RWPE2 (cell line): Measurements from ENCODE around the gene RNF11.

Experiments used
- ATAC-seq: fragments of 200-7000 bp; cut with Tn5 transposase; 3 replicates; pipeline ENCODE4 v1.9.1; 2021; ENCODE audit warnings: low read depth
- DNase-seq: peaks from one replicate; pipeline ENCODE4 v3.0.0-alpha.2; 2020; ENCODE audit warnings: low spot score
- H3K27ac ChIP-seq: fragments of 450-650 bp; 2 replicates; pipeline ENCODE4 v1.5.1; 2017; ENCODE audit warnings: mild to moderate bottlenecking; ENCODE audit not compliant: poor library complexity, severe bottlenecking
- H3K27me3 ChIP-seq: fragments of 250-450 bp; sonication (Bioruptor Pico); 2 replicates; pipeline ENCODE4 v1.5.1; 2021; ENCODE audit warnings: mild to moderate bottlenecking, moderate library complexity; ENCODE audit not compliant: insufficient read depth, poor library complexity, severe bottlenecking
- H3K36me3 ChIP-seq: fragments of 250-450 bp; sonication (Bioruptor Pico); 2 replicates; pipeline ENCODE4 v1.5.1; 2020; ENCODE audit warnings: low read depth, mild to moderate bottlenecking, moderate library complexity
- H3K4me1 ChIP-seq: fragments of 250-450 bp; sonication (Bioruptor Pico); 2 replicates; pipeline ENCODE4 v1.5.1; 2021; ENCODE audit warnings: mild to moderate bottlenecking, moderate library complexity; ENCODE audit not compliant: insufficient read depth, poor library complexity, severe bottlenecking
- H3K4me3 ChIP-seq: fragments of 250-450 bp; sonication (Bioruptor Pico); 2 replicates; pipeline ENCODE4 v1.5.1; 2021; ENCODE audit warnings: mild to moderate bottlenecking, moderate library complexity; ENCODE audit not compliant: severe bottlenecking
- H3K9me3 ChIP-seq: fragments of 250-450 bp; sonication (Bioruptor Pico); 2 replicates; pipeline ENCODE4 v1.5.1; 2021; ENCODE audit warnings: mild to moderate bottlenecking, moderate library complexity; ENCODE audit not compliant: severe bottlenecking
- TF ChIP-seq, protein P1 (sequence below): fragments of 450-650 bp; IDR thresholded peaks from one replicate; pipeline ENCODE4 v1.5.1; 2017; ENCODE audit warnings: mild to moderate bottlenecking, moderate library complexity; ENCODE audit not compliant: poor library complexity, severe bottlenecking

Gene RNF11

DNA sequence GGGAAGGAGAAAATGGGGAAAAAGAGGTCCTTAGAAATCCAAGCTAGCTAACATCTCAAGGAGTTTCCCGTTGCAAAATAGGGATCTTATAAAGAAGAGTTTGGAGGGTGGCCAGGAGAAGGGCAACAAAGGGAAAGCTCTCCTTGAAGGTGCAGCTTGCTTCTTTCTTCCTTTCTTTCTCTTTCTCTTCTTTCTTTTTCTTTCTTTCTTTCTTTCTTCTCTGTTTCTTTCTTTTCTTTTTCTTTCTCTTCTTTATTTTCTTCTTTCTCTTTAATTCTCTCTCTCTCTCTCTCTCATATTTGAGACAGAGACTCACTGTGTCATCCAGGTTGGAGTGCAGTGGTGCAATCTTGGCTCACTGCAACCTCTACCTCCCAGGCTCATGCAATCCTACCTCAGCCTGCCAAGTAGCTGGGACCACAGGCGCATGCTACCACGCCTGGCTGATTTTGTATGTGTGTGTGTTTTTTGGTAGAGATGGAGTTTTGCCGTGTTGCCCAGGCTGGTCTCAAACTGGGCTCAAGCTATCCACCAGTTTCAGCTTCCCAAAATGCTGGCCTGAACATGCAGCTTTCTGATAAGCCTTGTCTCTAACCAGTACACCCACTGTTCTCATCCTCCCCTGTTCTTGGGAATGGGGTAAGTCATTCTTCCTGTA lies 44.4 kb downstream of the RNF11 start:
- TF ChIP-seq, protein P1, sequence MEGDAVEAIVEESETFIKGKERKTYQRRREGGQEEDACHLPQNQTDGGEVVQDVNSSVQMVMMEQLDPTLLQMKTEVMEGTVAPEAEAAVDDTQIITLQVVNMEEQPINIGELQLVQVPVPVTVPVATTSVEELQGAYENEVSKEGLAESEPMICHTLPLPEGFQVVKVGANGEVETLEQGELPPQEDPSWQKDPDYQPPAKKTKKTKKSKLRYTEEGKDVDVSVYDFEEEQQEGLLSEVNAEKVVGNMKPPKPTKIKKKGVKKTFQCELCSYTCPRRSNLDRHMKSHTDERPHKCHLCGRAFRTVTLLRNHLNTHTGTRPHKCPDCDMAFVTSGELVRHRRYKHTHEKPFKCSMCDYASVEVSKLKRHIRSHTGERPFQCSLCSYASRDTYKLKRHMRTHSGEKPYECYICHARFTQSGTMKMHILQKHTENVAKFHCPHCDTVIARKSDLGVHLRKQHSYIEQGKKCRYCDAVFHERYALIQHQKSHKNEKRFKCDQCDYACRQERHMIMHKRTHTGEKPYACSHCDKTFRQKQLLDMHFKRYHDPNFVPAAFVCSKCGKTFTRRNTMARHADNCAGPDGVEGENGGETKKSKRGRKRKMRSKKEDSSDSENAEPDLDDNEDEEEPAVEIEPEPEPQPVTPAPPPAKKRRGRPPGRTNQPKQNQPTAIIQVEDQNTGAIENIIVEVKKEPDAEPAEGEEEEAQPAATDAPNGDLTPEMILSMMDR: no peak

DNA sequence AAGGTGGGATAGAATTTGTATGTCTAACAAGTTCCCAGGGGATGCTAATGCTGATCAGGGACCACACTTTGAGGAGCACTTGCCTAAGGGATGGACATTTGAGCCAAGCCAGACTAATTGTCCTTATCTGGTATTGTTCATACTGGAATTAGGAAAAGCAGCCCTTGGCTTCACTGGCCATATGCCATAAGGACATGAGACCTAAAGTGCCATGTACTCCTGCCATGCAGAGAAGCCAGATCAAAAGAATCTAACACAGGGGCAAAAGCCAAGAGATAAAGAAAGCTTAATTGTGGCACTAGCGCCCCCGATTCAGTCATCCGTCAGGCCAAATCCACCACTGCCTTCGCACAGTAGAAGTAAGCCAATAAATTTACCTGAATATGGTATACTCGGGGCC lies 45.7 kb downstream of the RNF11 start:
- ATAC-seq: no peak
- H3K4me1 ChIP-seq: no peaks in the 10 kb centered on the region
- H3K27ac ChIP-seq: no peak overlapping the region
- no peaks in the 10 kb centered on the region for H3K36me3 ChIP-seq
- no peak for DNase-seq
- H3K4me3 ChIP-seq: no peak overlapping the region
- TF ChIP-seq, protein P1: no peak
- no peaks in the 10 kb centered on the region for H3K9me3 ChIP-seq
- H3K27me3 ChIP-seq: no peaks in the 10 kb centered on the region

More for the DNA sequence above, 44.4 kb downstream of the RNF11 start:
- Histone ChIP-seq H3K4me3 (no peak overlapping the region), H3K4me1 (no peaks in the 10 kb centered on the region), H3K36me3 (0 out of 2 replicates have a peak, but pooled peaks cover 3% of the 10 kb centered on the region), H3K27me3 (no peaks in the 10 kb centered on the region), H3K9me3 (no peaks in the 10 kb centered on the region), H3K27ac (no peak overlapping the region)
- no peak for DNase-seq
- no peak for ATAC-seq

DNA sequence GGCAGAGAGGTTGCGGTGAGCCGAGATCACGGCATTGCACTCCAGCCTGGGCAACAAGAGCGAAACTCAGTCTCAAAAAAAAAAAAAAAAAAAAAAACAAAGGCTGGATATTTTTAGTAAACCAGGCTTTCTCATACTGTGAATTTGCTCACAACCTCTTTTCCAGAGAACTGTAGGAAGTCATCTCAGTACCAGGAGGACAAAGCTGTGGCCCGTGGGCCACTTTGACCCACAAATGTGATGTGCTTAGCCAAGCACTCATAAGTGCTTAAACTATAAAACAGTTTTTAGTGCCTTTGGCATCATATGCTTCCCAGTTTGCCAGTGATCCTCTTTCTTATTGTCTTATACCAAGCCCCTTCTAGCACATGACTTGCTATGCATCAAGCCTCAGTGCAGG lies 46.5 kb downstream of the RNF11 start:
- DNase-seq (no peak), ATAC-seq (no peak)
- no peaks in the 10 kb centered on the region for H3K9me3 ChIP-seq
- TF ChIP-seq, protein P1: no peak
- no peaks in the 10 kb centered on the region for H3K36me3 ChIP-seq
- H3K27ac ChIP-seq: no peak overlapping the region
- H3K4me1 ChIP-seq: no peaks in the 10 kb centered on the region
- H3K27me3 ChIP-seq: no peaks in the 10 kb centered on the region
- H3K4me3 ChIP-seq: no peak overlapping the region

DNA sequence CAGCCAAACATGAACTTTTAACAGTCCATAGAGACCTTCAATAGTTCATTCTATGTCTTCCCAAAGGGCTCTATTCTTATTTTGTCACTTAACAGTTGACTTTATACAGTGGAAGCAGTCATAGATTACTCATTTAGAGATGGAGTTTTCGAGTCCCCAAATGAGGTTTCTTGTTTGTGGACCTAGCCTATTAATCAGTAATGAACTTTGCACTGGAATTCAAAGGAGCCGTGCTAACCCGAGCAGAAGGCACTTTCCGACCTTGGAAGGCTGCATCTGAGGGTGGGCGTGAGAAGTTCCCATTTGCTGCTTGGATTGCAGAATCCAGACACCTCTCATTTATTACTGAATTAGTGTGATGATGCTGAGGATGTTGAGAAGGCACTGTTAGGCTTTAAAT lies 47.9 kb downstream of the RNF11 start:
- no peak overlapping the region for H3K4me3 ChIP-seq
- TF ChIP-seq, protein P1: no peak
- no peak for ATAC-seq

DNA sequence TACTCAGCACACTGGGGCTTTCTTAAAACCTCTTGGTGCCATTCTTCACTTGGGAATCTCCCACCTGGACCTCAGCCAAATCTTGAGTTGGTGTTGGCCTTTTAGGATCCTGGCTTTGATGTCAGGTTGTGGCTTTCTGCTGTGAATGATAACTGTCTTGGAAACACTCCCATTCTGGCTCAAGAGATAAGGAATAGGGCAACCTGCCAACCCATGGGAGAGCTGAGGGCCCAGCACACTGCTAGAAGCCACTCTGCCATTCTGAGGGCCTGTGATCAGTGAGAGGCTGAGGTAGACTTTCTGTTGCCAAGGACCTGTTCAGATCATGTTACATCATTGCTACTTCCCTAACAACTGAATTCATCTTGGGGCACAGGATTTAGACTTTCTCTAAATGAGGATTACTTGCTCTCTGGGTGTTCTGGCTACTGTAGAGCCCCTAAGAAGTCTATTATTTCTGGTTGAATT lies 48.4 kb downstream of the RNF11 start:
- no peaks in the 10 kb centered on the region for H3K9me3 ChIP-seq
- H3K4me1 ChIP-seq: no peaks in the 10 kb centered on the region
- no peak for DNase-seq
- no peaks in the 10 kb centered on the region for H3K27me3 ChIP-seq
- no peaks in the 10 kb centered on the region for H3K36me3 ChIP-seq
- ATAC-seq: no peak
- no peak overlapping the region for H3K4me3 ChIP-seq
- TF ChIP-seq, protein P1: no peak
- no peak overlapping the region for H3K27ac ChIP-seq

More for the DNA sequence above, 47.9 kb downstream of the RNF11 start:
- Histone ChIP-seq H3K27ac (no peak overlapping the region), H3K4me1 (no peaks in the 10 kb centered on the region), H3K36me3 (no peaks in the 10 kb centered on the region), H3K27me3 (no peaks in the 10 kb centered on the region), H3K9me3 (no peaks in the 10 kb centered on the region)
- no peak for DNase-seq
